Measurements from ENCODE around the gene FAM217B. TPM values are rescaled to one million over a fixed set of nuclear protein-coding genes. Genes with fewer than 3 reads are reported as not detected.

The FAM217B gene
- polyA plus RNA-seq, 1 donor from 2014 or later, result 15.1 TPM

GRCh38 chr20:59976156-59976782 is 36.1 kb downstream of the FAM217B start:
- Histone ChIP-seq H3K4me2 (ENCODE audit: low read length) (no peak overlapping the region), H3K36me3 (ENCODE audit: insufficient read depth, low read length) (no peaks in the 10 kb centered on the region), H3K9me2 (ENCODE audit: insufficient read depth, low read length) (no peaks in the 10 kb centered on the region), H3K27ac (ENCODE audit: low read length) (no peak overlapping the region), H3K79me2 (replicated peaks; ENCODE audit: insufficient read depth, low read length) (no peaks in the 10 kb centered on the region), H3K4me3 (ENCODE audit: low read length) (no peak overlapping the region), H4K20me1 (ENCODE audit: insufficient read depth) (no peaks in the 10 kb centered on the region), H3K27me3 (ENCODE audit: insufficient read depth, low read depth, low read length) (no peaks in the 10 kb centered on the region), H2AFZ (ENCODE audit: low read depth, low read length) (no peak overlapping the region), H3K9ac (ENCODE audit: low read length) (no peak overlapping the region), H3K9me3 (ENCODE audit: low read length) (no peaks in the 10 kb centered on the region), H3F3A (ENCODE audit: insufficient read depth, low read length, poor library complexity, severe bottlenecking) (no peaks in the 10 kb centered on the region)
- TF ChIP-seq TAF1 (IDR thresholded peaks at IDR 0.05; ENCODE audit: low read depth) (no peak), EZH2 (IDR thresholded peaks at IDR 0.05; ENCODE audit: borderline replicate concordance, insufficient read depth, low read length, poor library complexity, severe bottlenecking) (no peak), EP300 (conservative IDR thresholded peaks at IDR 0.05; ENCODE audit: poor library complexity, severe bottlenecking) (no peak), POLR2AphosphoS5 (IDR thresholded peaks at IDR 0.05) (no peak), SMC3 (conservative IDR thresholded peaks at IDR 0.05; ENCODE audit: poor library complexity) (no peak), RAD21 (conservative IDR thresholded peaks at IDR 0.05) (no peak), CTCF (IDR thresholded peaks at IDR 0.05; ENCODE audit: poor library complexity, severe bottlenecking) (no peak), REST (IDR thresholded peaks at IDR 0.05; ENCODE audit: borderline replicate concordance) (no peak), MXI1 (conservative IDR thresholded peaks at IDR 0.05; ENCODE audit: poor library complexity, severe bottlenecking) (no peak)

- H3K9me3 ChIP-seq (ENCODE audit: low read length), result no peaks in the 10 kb centered on the region
- H3K9ac ChIP-seq (ENCODE audit: low read length), result no peak overlapping the region
- H3F3A ChIP-seq (ENCODE audit: insufficient read depth, low read length, poor library complexity, severe bottlenecking), result no peaks in the 10 kb centered on the region
- no peak overlapping the region for H3K27ac ChIP-seq (ENCODE audit: low read length)
- no peaks in the 10 kb centered on the region for H3K79me2 ChIP-seq (replicated peaks; ENCODE audit: insufficient read depth, low read length)
- H3K9me2 ChIP-seq (ENCODE audit: insufficient read depth, low read length), result no peaks in the 10 kb centered on the region
- H3K36me3 ChIP-seq (ENCODE audit: insufficient read depth, low read length), result no peaks in the 10 kb centered on the region
- TF ChIP-seq EZH2 (IDR thresholded peaks at IDR 0.05; ENCODE audit: borderline replicate concordance, insufficient read depth, low read length, poor library complexity, severe bottlenecking) (no peak), TAF1 (IDR thresholded peaks at IDR 0.05; ENCODE audit: low read depth) (no peak), RAD21 (conservative IDR thresholded peaks at IDR 0.05) (no peak), POLR2AphosphoS5 (IDR thresholded peaks at IDR 0.05) (no peak), EP300 (conservative IDR thresholded peaks at IDR 0.05; ENCODE audit: poor library complexity, severe bottlenecking) (no peak), REST (IDR thresholded peaks at IDR 0.05; ENCODE audit: borderline replicate concordance) (no peak), MXI1 (conservative IDR thresholded peaks at IDR 0.05; ENCODE audit: poor library complexity, severe bottlenecking) (no peak), SMC3 (conservative IDR thresholded peaks at IDR 0.05; ENCODE audit: poor library complexity) (no peak), CTCF (IDR thresholded peaks at IDR 0.05; ENCODE audit: poor library complexity, severe bottlenecking) (no peak)
- no peak overlapping the region for H2AFZ ChIP-seq (ENCODE audit: low read depth, low read length)
- H3K4me2 ChIP-seq (ENCODE audit: low read length), result no peak overlapping the region
- no peaks in the 10 kb centered on the region for H3K27me3 ChIP-seq (ENCODE audit: insufficient read depth, low read depth, low read length)
- no peak overlapping the region for H3K4me3 ChIP-seq (ENCODE audit: low read length)
- no peaks in the 10 kb centered on the region for H4K20me1 ChIP-seq (ENCODE audit: insufficient read depth)
These were observed 36.9 kb downstream of the FAM217B start for GRCh38 chr20:59977086-59977485.
